Hematopoietic multipotent progenitor cell treated with erythropoietin and hydrocortisone succinate and interleukin-3 and kit ligand, for 15 days (in vitro differentiated cells): ENCODE results near the gene GRWD1.

Experiments
- DNase-seq: peaks from one replicate; pipeline ENCODE4 v3.0.0-alpha.2; 2015; ENCODE audit warnings: low spot score

The GRWD1 gene

GRCh38 chr19:48456864-48457263 lies 11.1 kb downstream of the GRWD1 start:
- no peak for DNase-seq

- no peak for DNase-seq
These were observed 12.2 kb downstream of the GRWD1 start for GRCh38 chr19:48458016-48458415.

GRCh38 chr19:48461651-48461981 lies 15.8 kb downstream of the GRWD1 start:
- no peak for DNase-seq

- no peak for DNase-seq
These were observed 16.3 kb downstream of the GRWD1 start for GRCh38 chr19:48461982-48462655.

GRCh38 chr19:48465215-48465614 lies 19.4 kb downstream of the GRWD1 start:
- DNase-seq, result no peak

- no peak for DNase-seq
These were observed 21.0 kb downstream of the GRWD1 start for GRCh38 chr19:48466561-48467325.

GRCh38 chr19:48468772-48469288 lies 23.0 kb downstream of the GRWD1 start:
- DNase-seq, result peak; percentile 100

- DNase-seq, result peak; percentile 62
These were observed 23.6 kb downstream of the GRWD1 start, which contains the start of gene CYTH2 for GRCh38 chr19:48469289-48469881. Gene CYTH2, plus strand, starts transcription at chr19:48469369. Its CDS starts 139 bp downstream, at chr19:48469508.

- DNase-seq, result no peak
These were observed 24.3 kb downstream of the GRWD1 start for GRCh38 chr19:48469934-48470680.

GRCh38 chr19:48470856-48471255 lies 25.1 kb downstream of the GRWD1 start:
- no peak for DNase-seq

- no peak for DNase-seq
These were observed 26.1 kb downstream of the GRWD1 start for GRCh38 chr19:48471836-48472235.

- DNase-seq, result no peak
These were observed 27.6 kb downstream of the GRWD1 start for GRCh38 chr19:48473161-48473966.

- no peak for DNase-seq
These were observed 28.4 kb downstream of the GRWD1 start for GRCh38 chr19:48474084-48474592.

- DNase-seq, result no peak
These were observed 29.7 kb downstream of the GRWD1 start for GRCh38 chr19:48475369-48476068.

GRCh38 chr19:48476176-48476575 lies 30.4 kb downstream of the GRWD1 start:
- DNase-seq, result no peak

GRCh38 chr19:48477067-48477685 lies 31.4 kb downstream of the GRWD1 start:
- DNase-seq, result no peak

GRCh38 chr19:48477698-48478338 lies 32.0 kb downstream of the GRWD1 start:
- DNase-seq, result no peak

GRCh38 chr19:48478339-48479256 lies 32.8 kb downstream of the GRWD1 start:
- DNase-seq, result no peak
